GM12892 (cell line): ENCODE data around the gene KRTAP5-3.

Source experiments
- POLR2A ChIP-seq: IDR thresholded peaks from 2 replicates; pipeline ENCODE4 v1.6.1; 2011; ENCODE audit warnings: low read depth, low read length, control low read depth
- POLR2AphosphoS5 ChIP-seq: IDR thresholded peaks from 2 replicates; pipeline ENCODE4 v1.6.1; 2011; ENCODE audit warnings: low read depth, low read length, control low read depth
- TAF1 ChIP-seq: IDR thresholded peaks from 2 replicates; pipeline ENCODE4 v1.6.1; 2011; ENCODE audit warnings: low read depth, mild to moderate bottlenecking, control low read depth, low read length, borderline replicate concordance

- TF ChIP-seq POLR2AphosphoS5 (no peak), POLR2A (no peak), TAF1 (no peak)
Measured at GRCh38 chr11:1638344-1638743, 30.1 kb upstream of the KRTAP5-3 start.
